ENCODE results near the gene CEACAM16.
"Not testable (repeated sequence)": the region's sequence is repeated elsewhere in the genome, so short reads cannot be mapped to it uniquely, and the experiment has no call there.

CEACAM16 gene, protein sequence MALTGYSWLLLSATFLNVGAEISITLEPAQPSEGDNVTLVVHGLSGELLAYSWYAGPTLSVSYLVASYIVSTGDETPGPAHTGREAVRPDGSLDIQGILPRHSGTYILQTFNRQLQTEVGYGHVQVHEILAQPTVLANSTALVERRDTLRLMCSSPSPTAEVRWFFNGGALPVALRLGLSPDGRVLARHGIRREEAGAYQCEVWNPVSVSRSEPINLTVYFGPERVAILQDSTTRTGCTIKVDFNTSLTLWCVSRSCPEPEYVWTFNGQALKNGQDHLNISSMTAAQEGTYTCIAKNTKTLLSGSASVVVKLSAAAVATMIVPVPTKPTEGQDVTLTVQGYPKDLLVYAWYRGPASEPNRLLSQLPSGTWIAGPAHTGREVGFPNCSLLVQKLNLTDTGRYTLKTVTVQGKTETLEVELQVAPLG

GRCh38 chr19:44698492-44699201, at the start of gene CEACAM16:
TSS of gene CEACAM16 (plus strand) at chr19:44699151. CDS start at chr19:44701457, 2,306 bp downstream.
- no peak for DNase-seq

GRCh38 chr19:44649578-44650145, 49.3 kb upstream of the CEACAM16 start:
- DNase-seq = no peak

DNA sequence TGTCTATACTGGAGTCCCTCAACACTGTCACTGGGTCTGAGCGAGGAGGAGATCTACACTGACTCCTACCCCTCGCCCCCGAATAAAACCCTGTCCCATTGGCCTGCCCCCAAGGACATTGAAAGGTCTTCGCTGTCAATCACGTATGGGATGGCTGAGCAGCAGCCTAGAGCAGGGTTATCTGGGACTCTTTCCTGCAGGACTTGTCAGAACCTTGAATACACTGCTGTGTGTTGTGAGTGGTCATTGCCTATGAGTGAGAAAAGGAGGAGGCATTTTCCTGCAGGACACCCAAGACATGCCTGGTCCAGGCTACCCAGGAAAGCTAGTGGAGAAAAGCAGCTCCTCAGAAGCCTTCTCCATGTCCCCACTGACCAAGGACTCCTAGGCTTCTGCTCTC, 45.6 kb upstream of the CEACAM16 start:
- no peak for DNase-seq

- DNase-seq = peak; percentile 79 to 86
Observed at GRCh38 chr19:44653977-44654774, 44.8 kb upstream of the CEACAM16 start.

- DNase-seq = peak; percentile 59 to 63
Observed at GRCh38 chr19:44657211-44657921, 41.6 kb upstream of the CEACAM16 start.

DNA sequence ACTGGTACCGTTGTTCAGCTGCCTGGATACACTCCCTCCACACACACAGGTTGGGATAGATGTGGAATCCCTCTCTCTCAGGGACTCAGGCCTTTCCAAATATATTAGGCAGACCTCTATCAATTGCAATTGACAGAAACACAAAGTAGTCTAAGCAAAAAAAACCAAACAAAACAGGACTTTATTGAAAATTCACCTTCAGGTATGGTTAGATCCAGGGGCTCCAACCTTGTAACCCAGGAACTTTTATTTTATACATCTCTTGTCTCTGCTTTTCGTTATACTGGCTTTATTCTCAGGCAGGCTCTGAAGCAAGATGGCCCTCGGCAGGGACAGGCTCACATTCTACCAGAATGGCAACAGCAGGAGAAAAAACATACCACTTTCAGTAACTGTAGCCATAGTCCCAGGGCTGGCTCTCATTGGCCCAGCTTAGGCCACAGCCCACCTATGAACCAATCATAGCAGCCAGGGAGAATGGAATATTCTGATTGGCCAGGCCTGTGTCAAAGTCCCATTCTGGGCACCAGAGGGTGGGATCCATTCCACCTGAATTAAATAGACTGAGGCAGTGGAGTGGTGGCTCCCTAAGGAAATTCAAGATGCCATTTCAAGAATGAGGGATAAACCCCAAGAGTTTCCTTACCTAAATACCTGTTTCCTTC, 40.8 kb upstream of the CEACAM16 start:
- DNase-seq = no peak

DNA sequence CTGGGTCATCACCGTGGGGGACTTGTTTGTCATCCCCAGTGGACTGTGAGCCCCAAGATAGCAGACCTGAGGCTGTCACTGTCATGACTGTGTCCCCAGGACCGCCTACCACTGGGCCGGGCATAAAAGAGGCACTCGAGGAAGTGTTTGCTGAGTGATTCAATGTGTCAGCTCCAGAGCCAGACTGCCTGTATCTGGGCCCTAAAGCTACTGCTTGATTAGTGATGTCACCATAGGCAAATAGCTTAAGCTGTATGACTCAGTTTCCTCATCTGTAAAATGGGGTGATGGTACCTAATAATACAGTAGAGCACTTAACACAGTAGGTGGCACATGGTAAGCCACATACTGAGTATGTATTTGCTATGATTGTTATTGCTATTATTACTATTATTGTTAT, 38.9 kb upstream of the CEACAM16 start:
- no peak for DNase-seq

GRCh38 chr19:44661205-44661604, 37.7 kb upstream of the CEACAM16 start:
- no peak for DNase-seq

GRCh38 chr19:44661904-44662303, 37.0 kb upstream of the CEACAM16 start:
- DNase-seq = no peak

GRCh38 chr19:44662691-44663385, 36.1 kb upstream of the CEACAM16 start:
- DNase-seq = no peak

DNA sequence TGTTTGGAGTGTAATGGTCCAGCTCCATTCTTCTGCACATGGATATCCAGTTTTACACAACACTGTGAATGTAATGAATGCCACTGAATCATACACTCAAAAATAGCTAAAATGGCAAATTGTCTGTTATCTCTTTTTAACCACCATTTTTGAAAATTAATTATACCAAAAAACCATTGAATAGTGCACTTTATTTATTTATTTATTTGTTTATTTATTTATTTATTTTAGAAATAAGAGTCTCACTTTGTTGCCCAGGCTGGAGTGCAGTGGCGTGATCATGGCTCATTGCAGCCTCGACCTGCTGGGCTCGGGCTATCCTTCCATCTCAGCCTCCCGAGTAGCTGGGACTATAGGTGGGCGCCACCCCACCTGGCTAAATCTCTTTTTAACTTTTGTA, 35.0 kb upstream of the CEACAM16 start:
- no peak for DNase-seq

DNA sequence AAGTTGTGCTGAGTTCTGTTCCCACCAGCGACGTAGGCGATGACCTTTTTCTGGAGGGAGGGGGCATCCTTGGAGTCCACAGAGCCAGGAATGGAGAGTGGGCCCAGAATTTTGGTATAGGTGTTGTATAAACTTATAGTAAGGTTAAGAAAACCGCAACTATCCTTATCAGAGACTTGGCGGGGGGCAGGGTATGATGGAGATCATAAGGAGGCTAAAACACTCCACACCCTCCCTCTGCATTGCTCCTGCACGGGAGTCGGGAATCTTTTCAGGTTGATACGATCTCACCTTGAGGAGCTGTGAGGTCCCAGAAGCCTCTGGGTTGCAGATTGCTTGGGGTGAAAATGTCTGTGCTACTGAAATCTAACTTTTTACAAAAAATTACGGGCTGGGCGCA, 34.0 kb upstream of the CEACAM16 start:
- DNase-seq = no peak

- DNase-seq = no peak
Observed at GRCh38 chr19:44666852-44667556, 31.9 kb upstream of the CEACAM16 start.

DNA sequence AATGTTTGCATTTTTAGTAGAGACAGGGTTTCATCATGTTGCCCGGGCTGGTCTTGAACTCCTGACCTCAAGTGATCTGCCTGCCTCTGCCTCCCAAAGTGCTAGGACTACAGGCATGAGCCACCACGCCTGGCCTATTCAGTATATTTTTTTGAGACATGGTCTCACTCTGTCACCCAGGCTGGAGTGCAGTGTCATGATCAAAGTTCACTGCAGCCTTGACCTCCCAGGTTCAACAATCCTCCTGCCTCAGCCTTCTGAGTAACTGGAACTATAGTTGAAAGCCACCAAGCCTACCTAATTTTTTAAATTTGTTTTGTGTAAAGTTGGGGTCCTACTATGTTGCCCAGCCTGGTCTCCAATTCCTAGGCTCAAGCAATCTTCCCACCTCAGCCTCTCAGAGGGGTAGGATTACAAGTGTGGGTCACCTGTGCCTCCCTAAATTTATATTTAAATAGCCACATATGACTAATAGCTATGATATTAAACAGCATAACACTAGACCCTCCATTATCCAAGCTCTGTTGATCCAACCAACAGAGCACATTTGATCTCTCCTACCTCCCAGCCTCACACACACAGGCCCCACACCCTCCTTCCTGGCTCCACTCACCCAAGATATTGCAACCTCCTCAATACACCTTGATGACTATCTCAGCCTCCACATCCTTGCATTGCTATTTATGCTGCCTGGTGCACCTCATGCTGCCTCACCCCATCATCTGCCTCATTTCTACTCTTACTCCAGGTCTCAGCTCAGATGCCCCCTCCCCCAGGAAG, 29.8 kb upstream of the CEACAM16 start:
- DNase-seq = no peak

DNA sequence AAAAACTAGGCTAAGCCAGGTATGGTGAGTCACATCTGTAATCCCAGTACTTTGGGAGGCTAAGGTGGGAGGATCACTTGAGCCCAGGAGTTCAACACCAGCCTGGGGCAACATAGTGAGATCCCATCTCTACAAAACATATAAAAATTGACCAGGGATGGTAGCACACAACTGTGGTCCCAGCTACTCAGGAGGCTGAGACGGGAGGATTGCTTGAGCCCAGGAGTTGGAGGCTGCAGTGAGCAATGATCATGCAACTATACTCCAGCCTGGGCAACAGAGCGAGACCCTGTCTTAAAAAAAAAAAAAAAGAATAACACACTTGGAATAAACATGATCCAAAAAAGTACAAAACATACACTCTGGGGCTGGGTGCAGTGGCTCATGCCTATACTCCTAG, 28.9 kb upstream of the CEACAM16 start:
- not testable (repeated sequence) for DNase-seq

DNA sequence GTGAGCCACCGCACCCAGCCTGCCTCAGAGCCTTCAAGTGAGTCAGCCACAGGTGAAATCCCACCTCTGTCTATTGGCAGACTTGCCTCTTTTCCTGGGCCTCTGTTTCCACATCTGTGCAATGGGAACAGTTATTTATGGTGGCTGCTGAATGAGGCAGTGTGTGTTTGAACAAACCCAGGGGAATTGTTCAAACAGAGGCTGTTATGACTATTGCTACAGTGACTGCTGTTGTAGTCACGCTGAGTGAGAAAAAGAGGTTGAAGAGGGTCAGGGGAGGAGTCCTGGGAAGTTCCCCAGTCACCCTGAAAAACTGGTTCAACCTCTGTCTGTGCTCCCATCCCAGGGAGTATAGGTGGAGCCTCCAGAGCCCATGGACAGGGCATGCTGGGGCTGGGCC, 27.6 kb upstream of the CEACAM16 start, which contains the start of gene CEACAM19:
Gene CEACAM19, plus strand, starts transcription at position 83 of the 400 bp plus-strand sequence. CDS start 450 bp downstream, outside the sequence.
- no peak for DNase-seq

GRCh38 chr19:44672226-44672625, 26.7 kb upstream of the CEACAM16 start:
- no peak for DNase-seq

DNA sequence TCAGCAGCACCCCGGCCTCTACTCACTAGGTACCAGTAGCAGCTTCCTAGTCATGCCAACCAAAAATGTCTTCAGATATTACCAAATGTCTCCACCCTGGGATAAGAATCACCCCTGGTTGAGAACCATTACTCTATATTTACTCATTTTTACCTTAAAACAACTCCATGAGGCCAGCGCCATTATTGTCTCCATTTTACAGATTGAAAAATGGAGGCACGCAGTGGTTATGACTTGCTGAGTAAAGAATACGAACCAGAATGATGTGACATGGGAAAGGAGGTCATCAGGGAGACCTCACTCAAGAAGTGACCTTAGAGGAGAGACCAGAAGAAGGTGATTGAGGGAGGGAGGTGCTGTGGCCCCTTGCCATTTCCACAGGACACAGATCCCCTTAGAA, 25.4 kb upstream of the CEACAM16 start:
- DNase-seq = no peak

DNA sequence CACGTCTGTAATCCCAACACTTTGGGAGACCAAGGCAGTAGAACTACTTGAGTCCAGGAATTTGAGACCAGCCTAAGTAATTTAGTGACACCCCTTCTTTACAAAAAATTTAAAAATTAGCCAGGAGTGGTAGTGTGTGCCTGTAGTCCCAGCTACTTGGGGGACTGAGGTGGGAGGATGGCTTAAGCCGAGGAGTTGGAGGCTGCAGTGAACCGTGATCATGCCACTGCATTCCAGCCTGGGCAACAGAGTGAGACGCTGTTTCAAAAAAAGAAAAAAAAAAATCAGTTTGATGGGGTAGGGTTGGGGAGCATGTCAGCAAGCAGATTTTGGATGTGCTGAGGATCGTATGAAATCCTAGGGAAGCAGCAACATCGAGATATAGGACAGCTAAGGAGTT, 23.4 kb upstream of the CEACAM16 start:
- no peak for DNase-seq

Data from CD4-positive, alpha-beta T cell treated with Interferon alpha-2 for 1 hour (primary cell).